H1 (cell line): ENCODE results near the gene RYR3. TPM values are rescaled to one million over a fixed set of nuclear protein-coding genes. Genes with fewer than 3 reads are reported as not detected.

Source experiments
- BRCA1 ChIP-seq: IDR thresholded peaks from 2 replicates; pipeline ENCODE4 v1.6.1; 2012; ENCODE audit warnings: low read depth, low read length, improper control_type of control experiment
- CBX8 ChIP-seq: fragments of 300-800, 300-1000 bp; sonication (generic); IDR thresholded peaks from 2 replicates; pipeline ENCODE4 v1.7.1; 2016; ENCODE audit warnings: low read depth, low read length, borderline replicate concordance
- JUND ChIP-seq: IDR thresholded peaks from 2 replicates; pipeline ENCODE4 v1.6.1; 2011; ENCODE audit warnings: mild to moderate bottlenecking, improper control_type of control experiment, low read length
- YY1 ChIP-seq: IDR thresholded peaks from 2 replicates; pipeline ENCODE4 v1.6.1; 2011; ENCODE audit warnings: low read depth, mild to moderate bottlenecking, low read length
- polyA plus RNA-seq, 7 experiments: library from polyadenylated mRNA; depleted of rRNA in 3 of 7; stranded (reverse) in 5 of 7; unstranded in 2 of 7; fragments of >200 nt in 5 of 7; fragments of 200-250 nt in 2 of 7; gene quantifications; 1 replicate in 5 of 7; 2 replicates in 1 of 7; 4 replicates in 1 of 7; pipeline versions ENCODE4 v1.2.1 to v1.2.3, GENCODE V29; 2011 to 2013; ENCODE audit warnings: missing spikeins in 2 of 7, mixed read lengths in 2 of 7
- total RNA-seq: library from RNA; stranded (reverse); fragmentation: NEBNext Ultra II Directional; extraction: Animal tissue kit (Norgen Biotek cat#: 25700); gene quantifications from 2 replicates; pipeline ENCODE4 v1.2.1, GENCODE V29; 2021
- TF ChIP-seq, protein P1 (sequence below): fragments of 300-600 bp; sonication (generic); IDR thresholded peaks from 2 replicates; pipeline ENCODE4 v1.7.1; 2012; ENCODE audit warnings: low read length, moderate library complexity, mild to moderate bottlenecking, inconsistent platforms; ENCODE audit not compliant: insufficient replicate concordance

Gene RYR3
- total and polyA plus RNA-seq, 2 of the 8 experiments (the other 6 are each of a cell fraction or from before 2014, with no cell fraction given) = 0.33 to 3.4 TPM

DNA sequence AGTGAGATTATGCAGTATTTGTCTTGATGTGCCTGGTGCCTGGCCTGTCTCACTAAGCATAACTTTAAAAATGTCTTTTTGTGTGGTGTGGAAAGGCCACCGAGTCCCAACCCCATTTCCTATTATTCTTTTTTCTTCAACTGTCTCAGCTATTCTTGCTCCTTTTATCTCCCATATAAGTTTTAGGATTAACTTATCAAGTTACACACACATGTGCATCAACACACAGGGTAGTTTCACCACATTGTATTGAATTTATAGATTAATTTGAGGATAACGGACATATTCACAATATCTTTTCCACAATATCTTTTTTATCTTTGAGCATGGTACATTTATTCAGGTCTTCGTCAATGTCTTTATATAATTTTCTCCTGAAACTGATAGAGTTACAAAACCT is 127.6 kb downstream of the RYR3 start (continued):
- TF ChIP-seq BRCA1 (no peak), YY1 (no peak), CBX8 (no peak), JUND (no peak)
- TF ChIP-seq, protein P1, sequence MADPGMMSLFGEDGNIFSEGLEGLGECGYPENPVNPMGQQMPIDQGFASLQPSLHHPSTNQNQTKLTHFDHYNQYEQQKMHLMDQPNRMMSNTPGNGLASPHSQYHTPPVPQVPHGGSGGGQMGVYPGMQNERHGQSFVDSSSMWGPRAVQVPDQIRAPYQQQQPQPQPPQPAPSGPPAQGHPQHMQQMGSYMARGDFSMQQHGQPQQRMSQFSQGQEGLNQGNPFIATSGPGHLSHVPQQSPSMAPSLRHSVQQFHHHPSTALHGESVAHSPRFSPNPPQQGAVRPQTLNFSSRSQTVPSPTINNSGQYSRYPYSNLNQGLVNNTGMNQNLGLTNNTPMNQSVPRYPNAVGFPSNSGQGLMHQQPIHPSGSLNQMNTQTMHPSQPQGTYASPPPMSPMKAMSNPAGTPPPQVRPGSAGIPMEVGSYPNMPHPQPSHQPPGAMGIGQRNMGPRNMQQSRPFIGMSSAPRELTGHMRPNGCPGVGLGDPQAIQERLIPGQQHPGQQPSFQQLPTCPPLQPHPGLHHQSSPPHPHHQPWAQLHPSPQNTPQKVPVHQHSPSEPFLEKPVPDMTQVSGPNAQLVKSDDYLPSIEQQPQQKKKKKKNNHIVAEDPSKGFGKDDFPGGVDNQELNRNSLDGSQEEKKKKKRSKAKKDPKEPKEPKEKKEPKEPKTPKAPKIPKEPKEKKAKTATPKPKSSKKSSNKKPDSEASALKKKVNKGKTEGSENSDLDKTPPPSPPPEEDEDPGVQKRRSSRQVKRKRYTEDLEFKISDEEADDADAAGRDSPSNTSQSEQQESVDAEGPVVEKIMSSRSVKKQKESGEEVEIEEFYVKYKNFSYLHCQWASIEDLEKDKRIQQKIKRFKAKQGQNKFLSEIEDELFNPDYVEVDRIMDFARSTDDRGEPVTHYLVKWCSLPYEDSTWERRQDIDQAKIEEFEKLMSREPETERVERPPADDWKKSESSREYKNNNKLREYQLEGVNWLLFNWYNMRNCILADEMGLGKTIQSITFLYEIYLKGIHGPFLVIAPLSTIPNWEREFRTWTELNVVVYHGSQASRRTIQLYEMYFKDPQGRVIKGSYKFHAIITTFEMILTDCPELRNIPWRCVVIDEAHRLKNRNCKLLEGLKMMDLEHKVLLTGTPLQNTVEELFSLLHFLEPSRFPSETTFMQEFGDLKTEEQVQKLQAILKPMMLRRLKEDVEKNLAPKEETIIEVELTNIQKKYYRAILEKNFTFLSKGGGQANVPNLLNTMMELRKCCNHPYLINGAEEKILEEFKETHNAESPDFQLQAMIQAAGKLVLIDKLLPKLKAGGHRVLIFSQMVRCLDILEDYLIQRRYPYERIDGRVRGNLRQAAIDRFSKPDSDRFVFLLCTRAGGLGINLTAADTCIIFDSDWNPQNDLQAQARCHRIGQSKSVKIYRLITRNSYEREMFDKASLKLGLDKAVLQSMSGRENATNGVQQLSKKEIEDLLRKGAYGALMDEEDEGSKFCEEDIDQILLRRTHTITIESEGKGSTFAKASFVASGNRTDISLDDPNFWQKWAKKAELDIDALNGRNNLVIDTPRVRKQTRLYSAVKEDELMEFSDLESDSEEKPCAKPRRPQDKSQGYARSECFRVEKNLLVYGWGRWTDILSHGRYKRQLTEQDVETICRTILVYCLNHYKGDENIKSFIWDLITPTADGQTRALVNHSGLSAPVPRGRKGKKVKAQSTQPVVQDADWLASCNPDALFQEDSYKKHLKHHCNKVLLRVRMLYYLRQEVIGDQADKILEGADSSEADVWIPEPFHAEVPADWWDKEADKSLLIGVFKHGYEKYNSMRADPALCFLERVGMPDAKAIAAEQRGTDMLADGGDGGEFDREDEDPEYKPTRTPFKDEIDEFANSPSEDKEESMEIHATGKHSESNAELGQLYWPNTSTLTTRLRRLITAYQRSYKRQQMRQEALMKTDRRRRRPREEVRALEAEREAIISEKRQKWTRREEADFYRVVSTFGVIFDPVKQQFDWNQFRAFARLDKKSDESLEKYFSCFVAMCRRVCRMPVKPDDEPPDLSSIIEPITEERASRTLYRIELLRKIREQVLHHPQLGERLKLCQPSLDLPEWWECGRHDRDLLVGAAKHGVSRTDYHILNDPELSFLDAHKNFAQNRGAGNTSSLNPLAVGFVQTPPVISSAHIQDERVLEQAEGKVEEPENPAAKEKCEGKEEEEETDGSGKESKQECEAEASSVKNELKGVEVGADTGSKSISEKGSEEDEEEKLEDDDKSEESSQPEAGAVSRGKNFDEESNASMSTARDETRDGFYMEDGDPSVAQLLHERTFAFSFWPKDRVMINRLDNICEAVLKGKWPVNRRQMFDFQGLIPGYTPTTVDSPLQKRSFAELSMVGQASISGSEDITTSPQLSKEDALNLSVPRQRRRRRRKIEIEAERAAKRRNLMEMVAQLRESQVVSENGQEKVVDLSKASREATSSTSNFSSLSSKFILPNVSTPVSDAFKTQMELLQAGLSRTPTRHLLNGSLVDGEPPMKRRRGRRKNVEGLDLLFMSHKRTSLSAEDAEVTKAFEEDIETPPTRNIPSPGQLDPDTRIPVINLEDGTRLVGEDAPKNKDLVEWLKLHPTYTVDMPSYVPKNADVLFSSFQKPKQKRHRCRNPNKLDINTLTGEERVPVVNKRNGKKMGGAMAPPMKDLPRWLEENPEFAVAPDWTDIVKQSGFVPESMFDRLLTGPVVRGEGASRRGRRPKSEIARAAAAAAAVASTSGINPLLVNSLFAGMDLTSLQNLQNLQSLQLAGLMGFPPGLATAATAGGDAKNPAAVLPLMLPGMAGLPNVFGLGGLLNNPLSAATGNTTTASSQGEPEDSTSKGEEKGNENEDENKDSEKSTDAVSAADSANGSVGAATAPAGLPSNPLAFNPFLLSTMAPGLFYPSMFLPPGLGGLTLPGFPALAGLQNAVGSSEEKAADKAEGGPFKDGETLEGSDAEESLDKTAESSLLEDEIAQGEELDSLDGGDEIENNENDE = no peak
- TF ChIP-seq, all 59 proteins: peak for 0
